Hindlimb muscle (tissue), 1 donor: Measurements from ENCODE around the gene PBX3. TPM values are rescaled to one million over a fixed set of nuclear protein-coding genes. Genes with fewer than 3 reads are reported as not detected.
A peak's percentile ranks its signal among the peaks of the same experiment; 100 is the strongest.

ENCODE experiments used
- DNase-seq: peaks from one replicate; pipeline ENCODE4 v3.0.0-alpha.2; 2013
- polyA plus RNA-seq: library from polyadenylated mRNA; unstranded; fragments of 120-200 nt; gene quantifications from one replicate; pipeline ENCODE4 v1.2.1, GENCODE V29; 2013; ENCODE audit not compliant: insufficient read length

Gene PBX3
- polyA plus RNA-seq, 1 donor = 10.2 TPM

- no peak for DNase-seq
Observed at GRCh38 chr9:125956102-125956501, 208.9 kb downstream of the PBX3 start.

DNA sequence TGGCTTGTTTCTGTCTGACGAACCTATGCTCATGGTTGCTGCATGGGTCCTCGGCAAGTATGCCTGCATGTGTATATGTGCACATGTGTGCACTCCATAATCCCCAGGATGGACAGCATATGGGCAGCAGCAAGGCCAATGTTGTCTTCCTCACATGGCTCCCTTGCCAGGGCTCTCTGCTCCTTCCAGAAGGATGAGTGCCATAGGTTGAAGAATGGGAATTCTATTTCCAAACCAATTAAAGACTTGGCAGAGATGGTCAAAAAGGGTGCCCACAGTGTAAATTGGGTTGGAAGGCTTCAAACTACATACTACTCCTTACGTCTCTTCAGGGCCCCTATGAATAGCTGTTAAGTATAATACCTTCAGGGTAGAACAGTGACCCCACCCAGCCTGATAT is 212.1 kb downstream of the PBX3 start:
- DNase-seq = no peak

DNA sequence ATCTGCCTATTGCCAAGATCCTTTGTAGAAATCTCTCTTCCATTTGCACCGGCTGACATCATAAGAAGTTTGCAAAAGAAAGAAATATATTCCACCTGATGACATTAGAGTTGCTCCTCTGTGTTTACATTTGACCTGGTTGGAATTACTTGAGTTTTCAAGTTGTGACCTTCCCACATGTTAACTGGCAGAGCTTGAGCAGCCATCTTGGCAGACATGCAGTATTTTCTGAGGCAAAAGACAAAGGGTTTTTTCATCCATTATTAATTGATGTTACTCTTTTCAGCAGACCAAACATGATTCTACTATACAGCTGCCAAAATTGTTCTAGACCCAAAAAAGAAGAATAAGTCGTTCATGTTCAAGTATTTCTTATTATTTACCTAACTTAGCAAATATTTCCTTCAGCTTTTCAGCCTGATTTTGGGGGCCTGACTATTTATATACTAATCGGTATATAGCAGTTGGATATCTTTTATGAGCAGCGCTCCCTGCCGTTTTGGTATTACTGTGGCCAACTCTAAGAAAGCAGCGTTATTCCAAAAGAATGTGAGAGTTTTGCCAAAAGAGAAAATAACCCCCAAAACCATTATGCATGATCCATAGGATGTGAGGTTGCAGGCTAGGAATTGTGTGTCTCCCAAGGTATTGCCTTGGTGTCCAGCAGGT is 212.9 kb downstream of the PBX3 start:
- DNase-seq = no peak

DNA sequence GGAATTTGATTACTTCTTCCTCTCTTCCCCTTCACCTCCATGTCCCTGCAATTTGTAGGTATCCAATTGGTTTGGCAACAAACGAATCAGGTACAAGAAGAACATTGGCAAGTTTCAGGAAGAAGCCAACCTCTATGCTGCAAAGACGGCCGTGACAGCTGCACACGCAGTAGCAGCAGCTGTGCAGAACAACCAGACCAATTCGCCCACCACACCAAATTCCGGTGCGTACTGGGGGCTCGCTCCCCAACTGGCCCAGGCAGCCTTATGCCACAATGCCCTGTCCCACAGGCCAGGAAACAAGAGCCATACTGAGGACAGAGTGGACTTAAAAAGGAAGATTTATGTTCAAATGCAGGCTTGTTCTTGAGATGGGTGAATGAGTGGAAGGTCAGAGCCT is 213.5 kb downstream of the PBX3 start:
- no peak for DNase-seq

GRCh38 chr9:125961072-125961471 is 213.9 kb downstream of the PBX3 start:
- peak; percentile 30 for DNase-seq

DNA sequence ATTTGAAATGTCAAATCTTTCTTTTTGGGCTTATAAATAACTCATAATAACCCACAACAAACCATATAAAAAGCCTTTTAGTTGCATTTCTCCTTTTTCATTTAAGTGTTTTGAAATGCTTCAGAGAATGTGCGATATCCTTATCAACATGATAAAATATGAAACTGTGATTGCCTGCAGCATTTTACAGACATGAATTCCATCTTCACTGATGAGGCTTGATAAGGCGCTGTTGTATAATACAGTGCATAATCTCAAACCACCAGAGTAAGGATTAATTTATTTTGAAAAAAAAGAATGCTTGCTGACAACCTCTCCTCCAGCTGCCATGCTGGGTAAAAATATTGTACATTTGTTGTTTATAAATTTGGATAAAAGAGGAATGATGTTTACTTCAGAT is 216.8 kb downstream of the PBX3 start:
- DNase-seq = no peak

GRCh38 chr9:125964702-125965225 is 217.6 kb downstream of the PBX3 start:
- no peak for DNase-seq

DNA sequence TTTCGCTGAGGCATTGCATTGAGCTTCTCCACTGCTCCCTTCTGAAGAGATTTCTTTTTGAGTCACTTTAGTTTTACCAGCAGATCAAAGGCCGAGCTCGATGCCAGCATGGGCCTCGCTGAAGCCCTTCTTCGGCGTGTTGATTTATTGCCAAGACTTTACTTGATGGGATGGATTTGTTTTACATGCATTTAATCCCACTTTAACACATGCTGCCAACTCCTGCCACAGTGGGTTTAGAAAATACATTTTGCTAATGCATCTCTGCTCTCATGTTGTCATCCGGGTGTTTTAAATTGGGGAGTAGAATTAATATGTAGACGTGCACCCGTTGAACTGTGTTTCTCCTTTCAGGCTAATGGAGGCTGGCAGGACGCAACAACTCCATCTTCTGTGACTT is 218.3 kb downstream of the PBX3 start:
- DNase-seq = no peak

- DNase-seq = no peak
Observed at GRCh38 chr9:125966466-125966865, 219.3 kb downstream of the PBX3 start.

- no peak for DNase-seq
Observed at GRCh38 chr9:125966959-125967711, 220.0 kb downstream of the PBX3 start.

DNA sequence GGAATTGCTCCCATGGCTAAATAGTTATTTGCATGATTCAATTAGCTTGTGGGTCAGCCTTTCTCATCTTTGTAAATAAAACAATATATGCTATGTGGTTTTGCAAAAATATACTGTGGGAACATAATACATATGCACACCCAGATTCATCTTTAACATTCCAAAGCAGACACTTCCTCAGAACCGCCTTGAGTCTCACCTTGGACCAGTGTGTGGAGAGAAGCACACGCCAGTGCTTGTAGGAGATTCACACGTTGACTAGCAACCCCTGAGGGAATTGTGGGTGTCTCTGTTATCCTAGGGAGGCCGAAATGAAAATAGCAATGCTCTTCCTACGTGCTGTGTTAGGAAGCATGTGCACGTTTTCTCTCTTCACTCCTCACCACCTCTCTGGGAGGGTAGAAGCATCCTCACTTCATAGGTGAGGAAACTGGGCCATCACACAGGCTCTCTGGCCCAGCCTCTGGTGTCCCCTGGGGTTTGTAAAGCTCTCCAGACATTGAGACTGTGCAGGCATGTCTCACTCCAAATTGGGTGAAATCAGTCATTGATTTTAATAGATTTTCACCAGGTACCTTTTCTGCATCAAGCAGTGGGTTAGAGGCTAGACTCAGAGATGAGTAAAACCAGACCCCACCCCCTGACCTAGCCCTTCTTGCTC is 221.7 kb downstream of the PBX3 start:
- no peak for DNase-seq

DNA sequence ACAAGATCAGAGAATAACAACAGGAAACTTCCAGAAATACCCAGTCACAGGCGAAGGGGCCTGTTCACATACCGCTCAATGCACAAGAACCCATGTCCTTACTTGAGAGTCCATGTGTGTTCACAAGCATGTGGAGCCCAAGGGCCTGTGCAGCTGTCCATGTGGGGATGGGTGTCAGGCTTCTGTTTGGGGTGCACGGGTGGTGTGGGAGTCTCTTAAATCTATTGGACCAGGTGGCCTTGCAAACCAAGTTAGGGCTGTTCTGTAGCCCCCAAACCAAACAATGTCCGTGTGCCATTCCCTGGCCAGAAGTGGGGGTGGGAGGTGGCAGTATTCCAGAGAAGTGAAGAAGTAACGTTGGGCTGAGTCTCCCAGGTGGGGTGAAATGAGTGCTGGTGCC is 222.3 kb downstream of the PBX3 start:
- no peak for DNase-seq

DNA sequence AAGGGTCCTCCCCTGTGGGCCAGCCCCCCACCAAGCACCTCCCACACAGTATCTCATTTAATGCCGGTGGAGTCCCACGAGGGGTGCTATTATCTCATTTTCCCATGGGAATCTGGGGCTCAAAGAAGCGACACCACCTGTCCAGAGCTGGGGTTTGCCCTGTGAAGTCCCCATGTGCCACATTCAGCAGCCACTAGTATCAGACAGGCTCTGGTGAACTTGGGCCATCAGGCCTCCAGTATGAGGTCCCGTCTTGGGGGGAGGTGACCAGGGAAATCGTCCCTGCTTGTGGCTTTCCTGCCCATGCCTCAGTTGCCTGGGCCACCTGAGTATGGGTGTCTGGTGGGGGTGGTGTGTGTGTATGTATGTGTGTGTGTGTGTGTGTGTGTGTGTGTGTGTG is 222.7 kb downstream of the PBX3 start:
- no peak for DNase-seq

DNA sequence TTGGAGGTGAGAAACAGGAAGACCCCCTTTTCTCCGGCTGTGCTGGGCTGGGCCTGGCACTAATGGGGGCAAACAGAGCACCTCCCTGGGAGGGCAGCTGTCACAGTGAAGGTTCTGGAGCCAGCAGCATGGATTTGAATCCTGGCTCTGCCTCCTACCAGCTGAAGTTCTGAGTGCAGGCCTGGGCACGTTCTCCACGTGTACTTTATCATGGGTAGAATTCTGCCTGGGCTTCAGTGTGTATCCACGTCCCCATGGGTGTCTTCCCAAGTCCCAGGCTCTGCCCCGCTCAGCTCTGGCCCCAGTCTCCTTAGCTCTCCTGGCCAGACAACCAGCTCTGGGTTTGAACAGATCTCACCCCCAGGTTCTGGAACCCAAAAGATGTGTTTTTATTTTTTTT is 223.2 kb downstream of the PBX3 start:
- DNase-seq = no peak

DNA sequence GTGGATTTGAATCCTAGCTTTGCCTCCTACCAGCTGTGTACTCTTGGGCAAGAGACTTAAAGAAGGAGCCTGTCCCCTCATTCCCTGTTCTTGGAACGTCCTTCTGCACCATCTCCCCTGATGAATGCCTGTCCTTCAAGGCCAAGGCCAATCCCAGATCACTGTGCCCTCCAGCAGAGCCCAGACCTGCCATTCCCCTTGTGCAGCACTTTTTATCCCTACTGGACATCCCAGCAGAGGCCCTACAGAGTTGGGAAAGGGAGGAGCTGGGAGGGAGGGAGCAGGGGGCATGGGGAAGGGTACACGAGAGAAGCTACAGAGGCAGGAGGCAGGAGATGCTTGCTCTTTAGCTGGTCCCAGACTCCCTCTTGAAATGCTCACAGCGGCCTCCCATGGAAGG is 223.9 kb downstream of the PBX3 start:
- DNase-seq = no peak

DNA sequence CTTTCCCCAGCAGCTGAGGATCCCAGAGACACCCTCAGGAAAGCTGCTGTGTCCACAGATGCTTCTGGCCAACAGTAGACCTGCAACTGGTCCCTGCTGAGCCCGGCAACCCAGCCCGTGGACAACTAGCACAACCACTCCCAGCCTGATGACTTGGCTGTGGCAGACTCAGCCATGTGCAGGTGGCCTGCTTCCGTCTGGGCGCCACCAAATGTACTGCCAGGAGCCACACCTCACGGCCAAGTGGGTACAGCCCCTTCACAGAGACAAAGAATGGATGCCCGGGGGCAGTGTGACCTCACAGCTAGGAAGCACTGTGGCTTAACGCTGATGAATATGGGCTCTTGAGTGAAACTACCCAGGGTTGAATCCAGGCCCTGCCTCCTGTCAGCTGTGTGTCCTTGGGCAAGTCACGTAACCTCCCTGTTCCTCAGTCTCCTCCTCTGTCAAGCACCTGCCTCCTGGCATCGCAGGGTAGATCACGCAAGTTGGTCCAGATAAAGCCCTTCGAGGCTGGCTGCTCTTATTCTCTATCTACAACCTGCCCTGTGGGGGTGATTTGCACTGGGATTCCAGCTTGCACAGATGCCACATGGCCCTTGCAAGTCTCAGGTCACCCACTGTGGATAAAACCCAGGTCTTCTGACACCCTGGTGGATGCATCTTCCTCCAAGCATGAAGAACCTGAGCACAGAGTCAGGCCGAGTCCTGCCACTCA is 225.0 kb downstream of the PBX3 start:
- DNase-seq = no peak

DNA sequence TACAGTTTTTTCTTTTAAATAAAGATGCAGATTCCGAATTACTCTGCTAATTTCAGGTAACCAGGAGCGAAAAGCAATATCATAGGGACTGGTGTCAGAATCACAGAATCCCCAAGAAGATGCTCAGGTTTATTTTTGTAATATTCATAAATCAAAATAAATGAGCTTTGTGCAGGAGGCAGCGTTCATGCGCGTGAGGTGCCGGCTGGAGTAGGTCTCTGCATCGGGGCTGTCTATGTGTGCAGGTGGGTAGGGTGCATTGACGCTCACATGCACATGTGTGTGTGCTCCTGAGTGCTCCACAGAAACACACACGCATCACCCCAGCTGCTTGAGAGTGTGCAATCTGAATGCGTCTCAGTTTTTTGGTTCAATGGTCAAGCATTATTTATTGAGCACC is 226.4 kb downstream of the PBX3 start:
- DNase-seq = no peak

- no peak for DNase-seq
Observed at GRCh38 chr9:125974705-125975104, 227.5 kb downstream of the PBX3 start.

DNA sequence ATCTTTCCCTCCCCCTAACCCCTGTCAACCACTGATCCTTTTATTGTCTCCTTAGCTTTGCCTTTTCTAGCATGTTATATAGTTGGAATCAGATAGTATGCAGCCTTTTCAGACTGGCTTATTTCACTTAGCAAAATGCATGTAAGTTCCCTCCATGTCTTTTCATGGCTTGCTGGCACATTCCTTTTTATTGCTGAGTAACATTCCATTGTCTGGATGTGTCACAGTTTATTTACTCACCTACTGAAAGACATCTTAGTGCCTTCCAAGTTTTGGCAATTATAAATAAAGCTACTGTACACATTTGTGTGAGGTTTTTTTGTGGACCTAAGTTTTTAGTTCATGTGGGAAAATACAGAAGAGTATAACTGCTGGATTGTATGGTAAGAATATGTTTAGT is 230.1 kb downstream of the PBX3 start:
- no peak for DNase-seq

GRCh38 chr9:125979383-125979782 is 232.2 kb downstream of the PBX3 start:
- no peak for DNase-seq

DNA sequence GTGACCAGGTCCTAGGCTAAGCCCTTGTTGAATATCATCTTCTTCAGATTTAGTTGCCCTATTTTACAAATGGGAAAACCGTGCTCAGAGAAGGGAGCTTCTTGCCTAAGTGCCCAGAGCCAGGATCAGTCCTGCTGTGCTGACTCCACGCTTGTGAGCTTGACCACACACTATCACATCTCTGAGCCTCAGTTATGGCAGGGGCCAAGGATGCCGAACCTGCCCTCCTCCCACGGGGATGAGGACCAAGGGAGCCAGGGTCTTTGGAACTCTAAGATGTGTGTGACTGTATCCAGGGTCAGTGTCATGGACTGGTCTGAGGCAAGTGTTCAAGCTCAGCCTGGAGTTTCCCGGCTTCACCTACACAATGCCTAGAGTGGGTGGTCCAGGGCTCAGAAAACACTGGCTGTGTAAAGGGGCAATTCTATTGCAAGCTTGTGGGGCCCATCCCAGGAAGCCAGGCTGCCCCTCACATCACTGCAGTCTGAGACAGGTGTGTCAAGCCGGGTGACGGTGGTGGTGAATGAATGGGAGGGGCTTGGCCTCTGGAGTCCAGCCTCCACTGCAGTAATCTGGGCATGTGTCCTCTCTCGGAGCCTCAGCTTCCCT is 235.7 kb downstream of the PBX3 start:
- DNase-seq = no peak

DNA sequence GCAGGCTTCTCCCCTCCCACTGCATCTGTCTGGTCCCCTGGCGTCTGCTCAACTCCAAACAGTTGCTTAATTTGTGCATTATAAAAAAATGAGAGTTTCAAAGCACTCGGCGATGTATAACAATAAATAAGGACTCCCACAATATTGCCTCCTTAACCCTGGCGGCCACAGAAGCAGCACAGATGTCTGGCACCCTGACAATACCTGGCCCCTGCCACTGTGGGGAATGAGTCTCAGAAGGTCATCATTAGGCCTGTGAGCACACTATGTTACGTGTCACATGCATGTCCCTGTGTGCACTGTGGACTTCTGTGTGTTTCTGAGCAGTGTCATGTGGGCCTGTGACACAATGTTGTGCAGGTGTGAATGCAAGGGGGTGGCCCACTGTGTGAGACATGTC is 236.5 kb downstream of the PBX3 start:
- no peak for DNase-seq

DNA sequence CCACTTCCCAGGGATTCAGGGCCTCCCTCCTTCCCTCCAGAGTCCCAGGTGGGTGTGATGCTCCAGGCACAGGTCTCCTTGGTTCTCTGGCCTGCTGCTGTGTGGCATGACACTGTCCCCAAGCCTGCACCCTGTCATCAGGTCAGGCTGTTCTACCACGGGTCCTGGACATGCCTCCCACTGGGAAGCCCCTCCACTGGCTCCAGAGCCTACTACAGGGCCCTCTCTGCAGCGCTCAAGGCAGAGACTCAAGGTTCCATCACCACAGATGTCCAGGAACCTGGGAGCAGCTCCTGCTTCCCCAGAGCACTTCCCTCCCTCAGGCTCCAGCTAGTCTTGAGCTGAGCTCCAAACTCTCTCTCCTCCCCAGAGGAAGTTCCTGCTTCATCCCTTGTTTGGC is 237.3 kb downstream of the PBX3 start:
- DNase-seq = no peak
